Measurements from ENCODE around the gene FPR1.

The FPR1 gene

GRCh38 chr19:51754770-51755169, 3.1 kb upstream of the FPR1 start:
- ChIA-PET POLR2A (no interaction called here), CTCF (no interaction called here)
- no peak for DNase-seq (ENCODE audit: extremely low spot score)
- TF ChIP-seq CTCF (IDR thresholded peaks at IDR 0.05; ENCODE audit: control extremely low read depth, extremely low read depth, low read depth, missing control alignments), result no peak

GRCh38 chr19:51754109-51754508, 2.4 kb upstream of the FPR1 start:
- ChIA-PET POLR2A (no interaction called here), CTCF (no interaction called here)
- no peak for TF ChIP-seq CTCF (IDR thresholded peaks at IDR 0.05; ENCODE audit: control extremely low read depth, extremely low read depth, low read depth, missing control alignments)
- DNase-seq (ENCODE audit: extremely low spot score), result no peak

- CTCF ChIA-PET, result interaction anchor here (1.5 kb wide), 1 partner anchor 27 kb away, joined by 7 read pairs; no protein-coding TSS in a partner anchor
- no peak for TF ChIP-seq CTCF (IDR thresholded peaks at IDR 0.05; ENCODE audit: control extremely low read depth, extremely low read depth, low read depth, missing control alignments)
- POLR2A ChIA-PET, result no interaction called here
- DNase-seq (ENCODE audit: extremely low spot score), result no peak
Observed at GRCh38 chr19:51750400-51751094, 1.1 kb downstream of the FPR1 start.

- ChIA-PET POLR2A (no interaction called here), CTCF (interaction anchor here (0.8 kb wide), 1 partner anchor 28 kb away, joined by 3 read pairs; no protein-coding TSS in a partner anchor)
- TF ChIP-seq CTCF (IDR thresholded peaks at IDR 0.05; ENCODE audit: control extremely low read depth, extremely low read depth, low read depth, missing control alignments), result no peak
- DNase-seq (ENCODE audit: extremely low spot score), result no peak
Observed at GRCh38 chr19:51749979-51750378, 1.7 kb downstream of the FPR1 start.

- no peak for DNase-seq (ENCODE audit: extremely low spot score)
- ChIA-PET CTCF (no interaction called here), POLR2A (no interaction called here)
- no peak for TF ChIP-seq CTCF (IDR thresholded peaks at IDR 0.05; ENCODE audit: control extremely low read depth, extremely low read depth, low read depth, missing control alignments)
Observed at GRCh38 chr19:51746731-51747130, 4.9 kb downstream of the FPR1 start.

- CTCF ChIA-PET, result interaction anchor here (1.8 kb wide), 1 partner anchor 34 kb away, joined by 6 read pairs; no protein-coding TSS in a partner anchor
- no peak for TF ChIP-seq CTCF (IDR thresholded peaks at IDR 0.05; ENCODE audit: control extremely low read depth, extremely low read depth, low read depth, missing control alignments)
- no peak for DNase-seq (ENCODE audit: extremely low spot score)
- POLR2A ChIA-PET, result no interaction called here
Observed at GRCh38 chr19:51743405-51743804, 8.3 kb downstream of the FPR1 start.
